Glutamatergic neuron (in vitro differentiated cells): ENCODE data around the gene C4orf54. TPM values are rescaled to one million over a fixed set of nuclear protein-coding genes. Genes with fewer than 3 reads are reported as not detected.
A peak's percentile ranks its signal among the peaks of the same experiment; 100 is the strongest.

Source experiments
- DNase-seq: peaks from one replicate; pipeline ENCODE4 v3.0.0; 2022
- H3K27ac Mint-ChIP-seq: one replicate; pipeline ENCODE4 v1.8.0; 2020; ENCODE audit warnings: mild to moderate bottlenecking, mixed read lengths, inconsistent platforms; ENCODE audit not compliant: unreplicated experiment
- H3K27me3 Mint-ChIP-seq: one replicate; pipeline ENCODE4 v1.8.0; 2020; ENCODE audit warnings: mild to moderate bottlenecking, moderate library complexity, mixed read lengths, inconsistent platforms; ENCODE audit not compliant: unreplicated experiment
- H3K36me3 Mint-ChIP-seq: one replicate; pipeline ENCODE4 v1.8.0; 2020; ENCODE audit warnings: mild to moderate bottlenecking, mixed read lengths, inconsistent platforms; ENCODE audit not compliant: unreplicated experiment
- H3K4me1 Mint-ChIP-seq: one replicate; pipeline ENCODE4 v1.8.0; 2020; ENCODE audit warnings: mild to moderate bottlenecking, low read depth, mixed read lengths, inconsistent platforms; ENCODE audit not compliant: unreplicated experiment
- H3K4me3 Mint-ChIP-seq: one replicate; pipeline ENCODE4 v1.8.0; 2020; ENCODE audit warnings: mild to moderate bottlenecking, mixed read lengths, inconsistent platforms; ENCODE audit not compliant: unreplicated experiment
- H3K9me3 Mint-ChIP-seq: one replicate; pipeline ENCODE4 v1.8.0; 2020; ENCODE audit warnings: mild to moderate bottlenecking, moderate library complexity, mixed read lengths, inconsistent platforms; ENCODE audit not compliant: unreplicated experiment
- total RNA-seq: library from RNA; stranded (reverse); fragmentation: NEBNext Ultra II Directional; extraction: Animal tissue kit (Norgen Biotek cat#: 25700); gene quantifications from one replicate; pipeline ENCODE4 v1.2.1, GENCODE V29; 2021; ENCODE audit not compliant: unreplicated experiment
- TF ChIP-seq, protein P1 (sequence below): fragments of 200-600 bp; sonication (generic); IDR thresholded peaks from one replicate; pipeline ENCODE4 v1.5.0; 2021; ENCODE audit not compliant: partially characterized antibody, unreplicated experiment

The C4orf54 gene
- total RNA-seq, 1 donor from 2014 or later = not detected

DNA sequence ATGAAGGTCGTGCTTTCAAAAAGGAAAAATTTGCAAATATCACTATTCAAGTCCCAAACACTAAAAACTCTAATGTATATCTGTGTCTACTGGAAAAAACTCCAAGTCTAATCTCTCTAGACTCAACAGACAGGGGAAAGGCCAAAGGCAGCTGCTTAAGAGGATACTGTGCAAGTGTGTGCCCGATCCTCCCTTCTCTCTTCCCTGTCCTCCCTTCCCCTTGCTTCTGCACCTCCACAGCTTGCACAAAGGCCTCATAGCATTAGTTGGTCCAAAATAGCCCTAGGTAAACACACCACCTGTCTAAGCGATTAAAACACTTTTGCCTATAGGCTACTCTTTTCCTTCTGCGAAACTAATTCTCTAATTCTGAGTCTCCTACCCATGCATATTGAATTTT lies 10.6 kb downstream of the C4orf54 start:
- TF ChIP-seq, protein P1, sequence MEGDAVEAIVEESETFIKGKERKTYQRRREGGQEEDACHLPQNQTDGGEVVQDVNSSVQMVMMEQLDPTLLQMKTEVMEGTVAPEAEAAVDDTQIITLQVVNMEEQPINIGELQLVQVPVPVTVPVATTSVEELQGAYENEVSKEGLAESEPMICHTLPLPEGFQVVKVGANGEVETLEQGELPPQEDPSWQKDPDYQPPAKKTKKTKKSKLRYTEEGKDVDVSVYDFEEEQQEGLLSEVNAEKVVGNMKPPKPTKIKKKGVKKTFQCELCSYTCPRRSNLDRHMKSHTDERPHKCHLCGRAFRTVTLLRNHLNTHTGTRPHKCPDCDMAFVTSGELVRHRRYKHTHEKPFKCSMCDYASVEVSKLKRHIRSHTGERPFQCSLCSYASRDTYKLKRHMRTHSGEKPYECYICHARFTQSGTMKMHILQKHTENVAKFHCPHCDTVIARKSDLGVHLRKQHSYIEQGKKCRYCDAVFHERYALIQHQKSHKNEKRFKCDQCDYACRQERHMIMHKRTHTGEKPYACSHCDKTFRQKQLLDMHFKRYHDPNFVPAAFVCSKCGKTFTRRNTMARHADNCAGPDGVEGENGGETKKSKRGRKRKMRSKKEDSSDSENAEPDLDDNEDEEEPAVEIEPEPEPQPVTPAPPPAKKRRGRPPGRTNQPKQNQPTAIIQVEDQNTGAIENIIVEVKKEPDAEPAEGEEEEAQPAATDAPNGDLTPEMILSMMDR = no peak
- H3K27me3 Mint-ChIP-seq = peaks cover 9% of the 10 kb centered on the region

DNA sequence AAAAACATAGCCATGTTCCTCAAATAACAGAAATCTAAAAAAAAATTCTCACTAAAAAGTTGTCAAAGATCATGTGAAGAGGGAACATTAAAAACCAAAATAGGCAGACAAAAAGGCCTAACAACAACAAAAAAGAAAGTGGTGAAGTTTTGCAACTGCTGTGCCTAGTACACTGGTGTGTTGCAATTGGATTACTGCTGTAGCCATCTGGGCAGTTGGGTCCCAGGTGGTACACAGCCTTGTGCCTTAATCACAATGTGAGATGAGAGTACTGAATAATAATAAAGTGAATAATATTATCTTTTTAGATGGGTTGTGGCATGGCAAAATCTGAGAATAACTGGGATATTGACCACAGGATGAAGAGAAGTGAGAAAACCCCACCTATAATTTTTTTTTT lies 12.0 kb downstream of the C4orf54 start:
- Mint-ChIP-seq H3K27me3 (peaks cover 5% of the 10 kb centered on the region), H3K4me3 (peak overlapping the region; percentile 32), H3K4me1 (peaks cover 39% of the 10 kb centered on the region), H3K27ac (no peak overlapping the region), H3K36me3 (no peaks in the 10 kb centered on the region), H3K9me3 (peaks cover 6% of the 10 kb centered on the region)
- peak; percentile 45 for DNase-seq
- TF ChIP-seq, protein P1 = no peak

More for the DNA sequence above, 10.6 kb downstream of the C4orf54 start:
- DNase-seq = no peak
- H3K9me3 Mint-ChIP-seq = peaks cover 8% of the 10 kb centered on the region
- no peak overlapping the region for H3K27ac Mint-ChIP-seq
- no peak overlapping the region for H3K4me3 Mint-ChIP-seq
- peaks cover 39% of the 10 kb centered on the region for H3K4me1 Mint-ChIP-seq
- H3K36me3 Mint-ChIP-seq = no peaks in the 10 kb centered on the region

DNA sequence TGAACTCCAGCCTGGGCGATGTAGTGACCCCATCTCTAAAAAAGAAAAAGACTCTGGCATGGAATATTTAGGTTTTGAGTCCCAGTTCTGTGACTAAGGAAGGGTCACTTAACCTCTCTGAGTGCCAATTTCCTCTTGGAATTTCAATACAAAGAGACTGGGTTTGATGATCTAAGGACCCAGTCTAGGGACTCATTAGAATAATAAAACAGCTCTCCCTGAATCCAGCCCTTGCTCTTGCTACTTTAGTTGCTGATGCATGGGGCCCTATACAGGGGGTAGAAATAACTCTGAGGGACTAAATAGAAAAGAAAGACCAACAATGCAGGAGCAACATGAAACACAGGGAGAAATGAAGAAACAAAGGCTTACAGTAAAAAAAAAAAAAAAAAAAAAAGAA lies 12.6 kb downstream of the C4orf54 start:
- H3K27ac Mint-ChIP-seq = no peak overlapping the region
- no peaks in the 10 kb centered on the region for H3K36me3 Mint-ChIP-seq
- peaks cover 5% of the 10 kb centered on the region for H3K27me3 Mint-ChIP-seq
- H3K4me3 Mint-ChIP-seq = no peak overlapping the region
- peaks cover 6% of the 10 kb centered on the region for H3K9me3 Mint-ChIP-seq
- TF ChIP-seq, protein P1 = no peak
- peaks cover 39% of the 10 kb centered on the region for H3K4me1 Mint-ChIP-seq
- no peak for DNase-seq

DNA sequence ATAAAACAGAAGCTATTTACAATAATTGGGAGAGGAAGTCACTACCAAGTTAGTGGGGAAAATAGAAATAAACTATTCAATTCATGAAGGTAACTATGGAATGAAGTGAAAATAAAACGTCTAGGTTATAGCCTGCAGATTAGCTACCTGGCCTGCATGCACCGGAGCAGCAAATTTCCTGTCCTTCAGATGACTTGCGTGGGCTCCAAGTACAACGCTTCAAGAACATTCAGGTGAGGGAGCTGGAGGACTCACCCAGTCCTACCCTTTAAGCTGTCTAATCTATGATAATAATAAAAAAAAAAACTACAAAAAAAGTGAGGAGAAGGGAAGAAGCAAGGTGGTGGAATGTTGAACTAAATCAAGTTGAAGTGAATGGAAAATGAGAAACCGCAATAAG lies 13.2 kb downstream of the C4orf54 start:
- Mint-ChIP-seq H3K36me3 (no peaks in the 10 kb centered on the region), H3K27ac (no peak overlapping the region), H3K27me3 (peaks cover 5% of the 10 kb centered on the region), H3K4me1 (peaks cover 39% of the 10 kb centered on the region), H3K4me3 (no peak overlapping the region), H3K9me3 (peaks cover 6% of the 10 kb centered on the region)
- TF ChIP-seq, protein P1 = no peak
- DNase-seq = no peak

DNA sequence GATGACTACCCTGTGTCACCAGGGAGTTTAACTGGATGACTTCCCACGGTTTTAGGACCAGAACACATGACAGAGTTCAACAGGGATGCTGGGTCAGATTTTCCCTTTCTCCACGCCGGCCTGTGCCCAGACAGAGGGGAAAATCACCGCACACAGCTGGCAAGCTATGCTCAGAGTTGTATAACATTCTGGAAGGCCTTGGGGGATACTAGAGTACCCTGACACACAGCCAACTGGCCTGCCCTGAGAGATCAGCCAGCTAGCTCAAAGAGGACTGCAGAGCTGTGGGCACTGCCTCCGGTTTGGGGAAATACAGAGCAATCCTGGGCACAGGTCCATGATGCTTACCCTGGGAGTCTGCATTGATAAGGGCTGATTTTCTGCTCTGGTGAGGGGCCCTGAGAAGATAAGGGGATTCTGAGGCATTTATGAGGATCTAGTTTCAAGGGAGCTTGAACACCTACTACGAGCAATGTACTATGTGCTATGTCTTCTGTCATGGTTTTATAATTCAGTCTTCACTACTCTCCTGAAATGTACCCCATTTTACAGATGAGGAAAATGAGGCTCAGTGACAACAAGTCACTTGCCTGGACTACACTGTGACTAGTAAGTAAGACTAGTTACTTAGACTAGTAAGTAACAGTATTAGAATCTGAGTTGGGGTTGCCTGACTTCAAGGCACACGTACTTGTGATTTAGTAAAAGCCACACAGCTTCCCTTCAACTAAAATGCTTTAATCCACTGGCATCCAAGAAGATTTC lies 14.7 kb downstream of the C4orf54 start:
- Mint-ChIP-seq H3K36me3 (no peaks in the 10 kb centered on the region), H3K4me1 (peaks cover 28% of the 10 kb centered on the region), H3K27ac (no peak overlapping the region), H3K27me3 (peaks cover 5% of the 10 kb centered on the region), H3K4me3 (no peak overlapping the region), H3K9me3 (peaks cover 4% of the 10 kb centered on the region)
- DNase-seq = no peak
- TF ChIP-seq, protein P1 = no peak
